Epidermal melanocyte (primary cell): ENCODE measurements around the gene DPM2.

ENCODE experiments used
- DNase-seq: peaks from one replicate; pipeline ENCODE4 v3.0.0; 2011; ENCODE audit warnings: low spot score; ENCODE audit not compliant: insufficient read length

The DPM2 gene

GRCh38 chr9:127899128-127899943 is 38.3 kb downstream of the DPM2 start, which contains the start of gene ST6GALNAC6:
TSS of gene ST6GALNAC6 (minus strand) at chr9:127899603. CDS start at chr9:127897981, 1,622 bp downstream.
- DNase-seq = peak; percentile 64

- DNase-seq = no peak
Observed at GRCh38 chr9:127898433-127899127, 39.1 kb downstream of the DPM2 start.

GRCh38 chr9:127897193-127897692 is 40.4 kb downstream of the DPM2 start:
- DNase-seq = peak; percentile 81

- no peak for DNase-seq
Observed at GRCh38 chr9:127896395-127897192, 41.1 kb downstream of the DPM2 start.

GRCh38 chr9:127895811-127896210 is 41.8 kb downstream of the DPM2 start:
- no peak for DNase-seq

- no peak for DNase-seq
Observed at GRCh38 chr9:127893392-127893791, 44.3 kb downstream of the DPM2 start.

GRCh38 chr9:127892831-127893230 is 44.8 kb downstream of the DPM2 start:
- no peak for DNase-seq

GRCh38 chr9:127890053-127890452 is 47.6 kb downstream of the DPM2 start:
- DNase-seq = no peak

GRCh38 chr9:127887792-127888191 is 49.9 kb downstream of the DPM2 start:
- no peak for DNase-seq

GRCh38 chr9:127886401-127886972 is 51.2 kb downstream of the DPM2 start:
- DNase-seq = no peak

- DNase-seq = no peak
Observed at GRCh38 chr9:127885508-127886281, 52.0 kb downstream of the DPM2 start.
